Activated CD4-positive, alpha-beta T cell treated with anti-CD3 and anti-CD28 coated beads for 48 hours (primary cell): ENCODE results near the gene PDCD6IP.

ENCODE experiments used
- DNase-seq: peaks from one replicate; pipeline ENCODE4 v3.0.0-alpha.2; 2020

PDCD6IP gene

DNA sequence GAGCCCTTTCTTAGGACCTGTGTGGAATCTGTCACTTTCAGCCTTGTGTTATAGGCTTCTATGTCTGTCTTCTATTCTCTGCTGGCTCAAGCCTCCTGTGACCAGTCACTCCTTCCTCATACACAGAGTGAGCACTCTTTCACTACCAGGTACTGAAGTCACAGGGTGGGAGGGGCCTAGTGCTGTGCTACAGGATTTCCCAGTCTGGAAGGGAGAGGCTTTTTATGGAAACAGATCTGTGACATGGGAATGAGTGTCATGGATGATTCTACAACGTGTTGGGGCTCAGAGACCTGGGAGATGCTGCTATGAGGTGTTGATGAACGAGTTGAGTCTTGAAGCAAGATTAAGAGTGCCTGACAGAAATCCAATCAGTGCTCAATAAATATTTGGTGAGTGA lies 100.5 kb downstream of the PDCD6IP start:
- DNase-seq: no peak

DNA sequence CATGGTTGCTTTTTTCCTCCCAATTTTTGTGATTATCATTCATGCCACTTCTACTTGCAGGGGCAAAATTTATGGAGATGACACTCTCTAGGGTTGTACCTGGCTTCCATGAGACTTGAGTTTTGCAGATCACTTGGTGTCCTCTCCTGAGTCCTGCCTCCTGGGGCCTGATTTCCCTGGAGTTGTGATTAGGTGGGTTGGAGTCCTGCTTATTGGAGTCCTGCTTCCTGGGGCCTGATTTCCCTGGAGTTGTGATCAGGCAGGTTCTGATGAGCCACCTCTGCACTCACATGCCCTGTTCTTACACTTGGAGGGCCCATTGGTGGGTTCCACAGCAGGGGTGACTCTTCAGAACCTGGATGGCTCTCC lies 102.0 kb downstream of the PDCD6IP start:
- no peak for DNase-seq

DNA sequence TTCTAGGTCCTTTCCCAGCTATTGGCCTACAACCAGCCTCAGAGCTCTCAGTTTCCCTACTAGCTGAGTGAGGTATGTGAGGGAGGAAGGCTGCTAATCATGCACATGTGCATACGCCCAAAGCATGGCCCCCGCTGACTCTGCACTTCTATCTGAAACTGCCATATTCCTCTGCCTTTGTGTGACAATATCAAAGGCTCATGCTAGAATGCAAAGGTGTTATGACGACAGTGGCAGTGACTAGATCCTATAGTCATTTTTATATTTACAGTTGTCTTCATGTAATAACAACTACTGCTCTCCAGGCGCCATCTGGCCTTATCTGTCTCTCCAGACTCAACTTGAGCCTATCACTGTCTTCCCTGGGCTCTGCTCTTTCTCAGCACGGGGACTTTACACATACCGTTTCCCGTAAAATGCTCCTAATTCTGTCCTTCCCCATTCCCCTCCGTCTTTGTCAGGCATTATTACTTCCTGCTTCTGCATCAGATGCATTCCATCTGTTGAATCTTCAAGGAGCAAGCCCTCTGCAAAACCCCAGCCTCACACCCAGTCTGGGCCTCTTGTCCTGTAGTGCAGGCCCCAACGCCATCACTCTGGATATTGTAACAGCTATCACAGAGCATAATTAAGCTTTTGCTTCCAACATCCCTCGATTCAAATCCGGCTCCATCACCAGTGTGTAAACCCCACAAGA lies 102.5 kb downstream of the PDCD6IP start:
- no peak for DNase-seq

DNA sequence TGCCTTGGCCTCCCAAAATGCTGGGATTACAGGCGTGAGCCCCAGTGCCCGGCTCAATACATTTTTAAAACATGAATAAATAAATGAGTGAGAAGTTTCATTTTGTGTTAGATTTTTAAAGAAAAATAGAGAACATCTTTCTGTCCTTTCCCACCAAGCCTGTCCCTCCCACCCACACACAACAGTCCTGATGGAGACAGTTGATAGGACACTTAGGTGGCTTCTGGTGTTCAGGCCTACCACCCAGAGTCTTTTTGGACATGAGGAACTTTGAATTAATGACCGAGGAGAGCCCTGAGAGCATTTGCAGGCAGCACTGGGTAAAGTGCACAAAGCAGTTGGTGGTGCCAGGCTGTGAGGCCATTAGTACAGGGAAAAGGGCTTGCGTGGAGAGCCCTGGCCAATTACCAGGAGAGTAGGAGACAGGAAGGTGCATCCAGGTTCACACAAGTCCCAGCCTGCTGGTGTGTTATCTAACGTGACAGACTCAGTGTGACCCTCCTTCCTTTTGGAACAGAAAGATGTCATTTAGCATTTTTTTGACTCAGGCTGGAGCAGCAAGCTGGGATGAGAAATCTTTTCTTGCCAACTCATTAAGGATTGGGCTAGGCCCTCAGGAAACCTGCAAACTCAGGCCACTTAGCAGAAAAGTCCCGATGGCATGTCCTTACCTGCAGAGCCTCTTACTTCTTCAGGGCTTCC lies 103.6 kb downstream of the PDCD6IP start:
- DNase-seq: no peak

DNA sequence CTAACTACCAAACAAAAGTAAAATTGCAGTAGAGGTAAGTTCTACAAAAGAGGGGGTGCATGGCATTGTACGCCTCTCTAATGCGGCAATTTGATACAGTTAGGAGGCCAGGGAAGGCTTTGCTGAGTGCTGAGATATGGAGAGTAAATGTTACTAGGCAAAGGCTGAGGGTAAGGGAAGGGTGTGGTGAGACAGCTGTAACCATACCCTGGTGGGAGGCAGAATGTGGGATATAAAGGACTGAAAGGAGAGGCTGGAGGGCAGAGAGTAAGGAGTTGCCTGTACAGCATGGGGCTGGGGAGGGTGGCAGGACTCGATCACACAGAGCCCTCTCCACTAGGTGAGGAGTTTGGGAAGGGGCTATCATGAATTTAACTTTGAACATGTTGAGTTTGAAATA lies 106.3 kb downstream of the PDCD6IP start:
- no peak for DNase-seq

DNA sequence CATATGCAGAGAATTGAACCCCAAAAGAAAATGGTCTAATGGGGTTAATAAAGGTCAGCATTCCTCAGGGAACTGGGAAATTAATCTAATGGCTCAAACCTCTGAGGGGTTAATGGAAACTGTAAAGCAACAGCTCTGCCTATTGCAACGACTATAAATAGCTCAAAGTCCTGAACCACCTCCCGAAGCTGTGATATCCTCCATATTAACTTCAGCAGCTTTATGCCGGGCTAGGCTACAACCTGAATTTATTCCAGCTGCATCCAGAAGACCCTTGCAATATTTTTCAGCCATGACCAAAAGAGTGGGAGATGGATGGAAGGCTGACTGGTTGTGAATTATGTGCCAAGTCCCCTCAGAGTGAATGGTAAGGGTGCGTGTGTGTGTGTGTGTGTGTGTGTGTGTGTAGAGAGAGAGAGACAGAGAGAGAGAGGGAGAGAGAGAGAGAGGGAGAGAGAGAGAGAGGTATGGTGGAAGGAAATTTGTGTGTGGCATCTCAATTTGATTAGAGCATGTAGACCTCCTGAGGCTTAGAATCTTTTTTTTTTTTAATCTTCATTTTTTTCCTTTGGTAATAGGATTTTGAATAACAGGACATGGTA lies 109.9 kb downstream of the PDCD6IP start:
- no peak for DNase-seq

DNA sequence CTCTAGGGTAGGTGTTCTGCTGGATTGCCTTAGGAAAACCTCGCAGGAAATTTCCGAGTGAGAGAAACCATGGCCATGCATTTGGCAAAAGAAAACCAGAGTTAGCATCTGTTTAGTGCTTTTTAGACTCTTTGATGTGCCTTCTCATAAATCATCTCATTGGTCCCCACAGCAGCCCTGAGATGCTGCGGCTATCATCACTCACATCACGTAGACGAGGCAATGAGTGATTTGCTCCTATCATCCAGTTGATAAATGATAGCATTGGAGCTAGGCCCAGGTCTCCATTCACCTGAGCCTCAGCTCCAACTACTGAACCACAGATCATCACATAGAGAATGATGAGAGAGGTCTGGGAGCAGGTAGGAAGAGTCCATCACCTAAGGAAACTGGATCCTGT lies 111.1 kb downstream of the PDCD6IP start:
- DNase-seq: no peak

DNA sequence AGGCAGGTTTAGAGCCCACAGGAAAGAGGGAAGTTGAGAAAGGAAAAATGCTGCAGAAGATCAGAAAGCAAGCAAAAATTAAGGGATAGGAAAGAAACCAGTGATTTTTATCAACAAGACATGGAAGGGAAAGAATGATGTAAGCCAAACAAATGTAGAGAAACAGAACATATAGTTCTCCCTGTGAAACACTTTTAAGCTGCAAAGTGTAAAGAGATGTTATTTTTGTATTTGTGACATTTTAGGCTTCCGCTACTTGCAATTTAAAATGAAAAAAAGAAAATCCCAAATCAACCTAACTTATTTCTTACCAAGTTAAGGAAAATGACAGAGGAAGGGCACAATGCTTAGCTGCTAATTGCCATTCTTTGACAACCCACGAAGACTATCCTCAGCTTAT lies 111.6 kb downstream of the PDCD6IP start:
- DNase-seq: no peak

DNA sequence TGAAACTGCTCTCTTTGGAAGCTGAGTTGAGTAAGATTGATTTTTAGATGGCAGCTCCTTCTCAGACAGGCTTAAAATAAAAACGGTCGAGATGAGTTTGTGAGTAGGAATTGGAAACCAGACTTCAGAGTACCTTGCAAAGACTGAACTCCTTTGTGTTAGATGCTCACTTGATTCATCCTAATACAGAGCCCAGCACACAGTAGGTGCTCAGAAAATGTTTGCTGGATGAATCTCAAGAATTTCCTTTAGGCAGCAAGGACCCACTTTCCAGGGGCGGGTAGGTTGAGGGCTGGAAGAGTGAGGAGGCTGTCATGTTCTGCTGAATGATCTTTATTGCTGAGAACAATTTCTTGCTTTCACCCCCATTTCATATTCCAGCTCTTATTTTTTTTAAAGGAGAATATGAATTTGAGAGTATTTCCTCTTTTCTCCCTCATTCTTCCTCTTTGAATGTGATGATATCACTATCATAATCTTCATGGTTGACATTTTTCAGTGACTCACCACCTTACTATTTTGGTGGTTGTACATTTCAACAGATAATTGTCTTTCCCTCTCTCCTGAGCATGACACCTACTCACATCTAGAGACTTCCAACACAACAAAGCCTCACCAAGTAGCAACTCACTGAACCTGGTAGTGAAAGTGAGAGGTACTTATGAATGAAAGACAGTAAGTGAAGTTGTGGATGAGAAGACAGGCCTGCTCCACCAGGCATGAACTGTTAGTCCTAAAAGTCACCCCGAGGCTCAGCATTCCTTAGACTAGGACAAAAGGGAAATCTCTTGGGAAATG lies 113.3 kb downstream of the PDCD6IP start:
- DNase-seq: no peak

DNA sequence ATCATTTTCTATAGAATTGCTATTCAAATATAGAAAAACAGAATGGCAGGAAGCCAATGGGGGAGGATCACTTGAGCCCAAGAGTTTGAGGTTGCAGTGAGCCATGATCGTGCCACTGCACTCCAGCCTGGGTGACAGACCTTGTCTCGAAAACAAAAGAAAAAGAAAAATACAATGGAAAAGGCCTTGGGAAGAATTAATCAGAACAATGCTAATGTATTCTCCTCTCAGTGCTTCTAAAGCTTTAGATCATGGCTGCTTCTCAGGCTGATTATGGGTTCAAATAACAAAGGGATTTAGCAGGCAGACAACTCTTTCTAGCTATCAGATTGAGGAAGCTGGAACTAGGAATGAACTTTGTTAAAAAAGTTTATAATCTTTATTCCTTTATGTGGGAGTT lies 115.8 kb downstream of the PDCD6IP start:
- DNase-seq: no peak

DNA sequence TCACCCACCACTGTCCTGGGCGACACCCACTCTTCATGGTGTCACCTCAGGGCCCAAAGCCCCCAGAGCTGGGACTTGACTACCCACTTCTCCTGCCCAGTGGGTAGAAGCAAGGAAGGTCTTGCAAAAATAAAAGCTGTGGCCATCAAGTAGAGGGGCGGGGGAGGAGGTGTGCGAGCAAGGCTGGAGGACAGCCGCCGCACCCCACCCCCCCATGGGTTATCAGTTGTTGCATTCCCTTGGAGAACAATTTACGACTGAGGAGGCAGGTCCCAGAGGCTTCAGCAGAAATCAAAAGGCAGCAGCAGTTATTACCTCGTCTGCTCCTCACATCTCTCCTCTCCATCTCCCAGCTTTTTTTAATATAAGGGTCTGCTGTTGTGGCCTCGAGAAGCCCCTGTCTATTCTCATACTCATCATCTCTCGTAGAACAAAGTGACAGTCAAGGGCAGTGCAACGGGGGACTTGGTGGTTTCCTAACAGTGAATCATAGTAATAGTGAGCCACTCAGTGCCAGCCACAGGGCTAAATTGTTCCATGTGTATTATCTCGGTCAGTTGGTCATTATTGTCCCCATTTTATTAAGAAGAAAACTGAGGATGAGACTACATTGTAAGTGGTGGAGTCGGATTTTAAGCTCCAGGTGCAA lies 116.4 kb downstream of the PDCD6IP start:
- DNase-seq: no peak

DNA sequence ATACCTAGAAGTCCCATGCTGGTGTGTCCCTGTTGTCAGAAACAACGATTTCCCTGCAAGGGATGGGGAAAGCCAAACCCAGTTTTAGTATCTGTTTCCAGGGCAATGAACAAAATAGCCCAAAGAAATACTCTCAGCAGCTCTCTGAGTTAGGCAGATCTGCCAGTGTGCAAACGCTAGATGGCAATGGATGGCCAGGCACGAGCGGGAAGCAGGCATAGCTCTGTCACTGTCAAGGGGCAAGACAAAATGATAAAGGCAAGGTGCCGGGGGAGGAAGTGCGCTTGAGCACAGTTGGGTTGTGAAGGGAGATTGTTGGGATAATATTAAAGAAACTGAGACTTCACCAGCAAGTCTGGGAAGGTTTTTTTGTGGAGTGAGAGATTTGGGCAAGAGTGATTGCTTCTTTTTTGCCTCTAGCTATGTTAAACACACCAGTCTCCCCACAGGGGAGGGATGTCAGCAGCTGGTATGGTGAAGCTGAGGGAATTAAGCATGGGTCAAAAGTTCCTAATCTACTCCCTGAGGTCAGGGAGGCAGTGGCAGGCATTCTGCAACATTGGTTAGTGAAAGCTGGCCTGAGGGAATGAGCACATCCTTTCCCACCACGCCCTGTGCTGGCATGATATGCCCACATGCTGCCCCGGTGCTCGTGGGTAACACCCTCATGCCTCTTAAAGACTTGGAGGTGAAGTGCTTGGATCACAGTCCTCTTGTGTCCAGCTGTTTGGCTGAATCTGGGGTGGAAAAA lies 117.5 kb downstream of the PDCD6IP start:
- no peak for DNase-seq

DNA sequence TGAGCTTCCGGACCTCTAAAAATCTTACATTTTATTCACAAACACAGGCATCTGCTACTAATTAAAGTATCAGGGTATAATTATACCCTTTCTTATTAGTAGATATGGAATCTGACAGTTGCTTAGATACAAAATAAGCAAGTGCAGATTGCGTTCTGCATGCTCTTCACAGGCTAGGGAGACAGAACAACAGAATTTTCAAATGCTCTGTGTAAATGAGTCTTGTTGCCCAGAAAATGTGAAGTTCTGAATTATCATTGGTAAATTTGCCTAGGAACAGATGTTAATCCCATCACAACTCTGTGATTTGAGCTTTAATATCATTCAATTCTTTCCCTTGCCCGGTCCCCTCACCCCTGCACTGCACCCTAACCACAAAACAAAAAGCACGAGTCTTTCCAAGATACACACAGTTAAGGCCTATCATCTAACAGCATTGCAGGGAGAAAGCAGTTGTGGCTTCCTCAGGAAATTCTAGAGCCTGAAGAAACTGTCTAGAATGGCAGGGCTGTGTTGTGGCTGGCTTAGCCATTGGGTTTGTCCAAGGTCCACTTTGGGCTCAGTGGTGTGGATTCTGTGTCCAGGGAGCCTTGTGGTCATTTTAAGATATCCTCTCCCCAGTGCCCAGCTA lies 119.8 kb downstream of the PDCD6IP start:
- no peak for DNase-seq
